HG03135 (cell line): ENCODE data around the gene SF3B2.
"Not testable (repeated sequence)": the region's sequence is repeated elsewhere in the genome, so short reads cannot be mapped to it uniquely, and the experiment has no call there.

Experiments
- ATAC-seq: cut with Tn5 transposase; IDR thresholded peaks from one replicate; pipeline ENCODE4 v1.9.1; 2021; ENCODE audit warnings: mild to moderate bottlenecking, moderate library complexity; ENCODE audit not compliant: unreplicated experiment

The SF3B2 gene

GRCh38 chr11:66051766-66052663 lies at the start of gene SF3B2:
Gene SF3B2 (plus strand): TSS chr11:66052364. CDS start chr11:66052385, 21 bp downstream.
- peak; percentile 95 for ATAC-seq

GRCh38 chr11:66002648-66003225 lies 49.4 kb upstream of the SF3B2 start:
- ATAC-seq = peak; percentile 46

GRCh38 chr11:66003291-66003690 lies 48.9 kb upstream of the SF3B2 start:
- ATAC-seq = no peak

GRCh38 chr11:66004186-66004585 lies 48.0 kb upstream of the SF3B2 start:
- ATAC-seq = no peak

- ATAC-seq = no peak
These were observed 45.9 kb upstream of the SF3B2 start for GRCh38 chr11:66006134-66006890.

GRCh38 chr11:66006891-66007176 lies 45.3 kb upstream of the SF3B2 start:
- no peak for ATAC-seq

GRCh38 chr11:66007201-66007634 lies 44.9 kb upstream of the SF3B2 start:
- ATAC-seq = no peak

- no peak for ATAC-seq
These were observed 44.1 kb upstream of the SF3B2 start for GRCh38 chr11:66008095-66008467.

- no peak for ATAC-seq
These were observed 43.6 kb upstream of the SF3B2 start for GRCh38 chr11:66008468-66009101.

- not testable (repeated sequence) for ATAC-seq
These were observed 42.1 kb upstream of the SF3B2 start for GRCh38 chr11:66010036-66010435.

- no peak for ATAC-seq
These were observed 40.9 kb upstream of the SF3B2 start for GRCh38 chr11:66011239-66011784.

- no peak for ATAC-seq
These were observed 40.3 kb upstream of the SF3B2 start, which contains the start of gene CST6 for GRCh38 chr11:66011785-66012303. Gene CST6 (plus strand): TSS chr11:66012008. CDS start chr11:66012045, 37 bp downstream.

GRCh38 chr11:66012371-66012945 lies 39.7 kb upstream of the SF3B2 start:
- ATAC-seq = no peak

GRCh38 chr11:66012946-66013761 lies 39.0 kb upstream of the SF3B2 start:
- ATAC-seq = no peak

GRCh38 chr11:66013762-66014100 lies 38.4 kb upstream of the SF3B2 start:
- ATAC-seq = no peak

- no peak for ATAC-seq
These were observed 37.2 kb upstream of the SF3B2 start for GRCh38 chr11:66014804-66015453.

- no peak for ATAC-seq
These were observed 36.7 kb upstream of the SF3B2 start for GRCh38 chr11:66015454-66015881.

GRCh38 chr11:66015936-66016792 lies 36.0 kb upstream of the SF3B2 start:
- ATAC-seq = no peak
